HFFc6 (cell line): Measurements from ENCODE around the gene SWAP70. TPM values are rescaled to one million over a fixed set of nuclear protein-coding genes. Genes with fewer than 3 reads are reported as not detected.

Source experiments
- DNase-seq: peaks from one replicate; pipeline ENCODE4 v3.0.0-alpha.2; 2018
- H3K27ac Mint-ChIP-seq: 2 replicates; pipeline ENCODE4 v1.8.0; 2020; ENCODE audit warnings: mild to moderate bottlenecking, mixed read lengths
- H3K27me3 Mint-ChIP-seq: 2 replicates; pipeline ENCODE4 v1.8.0; 2021; ENCODE audit warnings: mild to moderate bottlenecking, moderate library complexity, mixed read lengths; ENCODE audit not compliant: insufficient read depth
- H3K36me3 Mint-ChIP-seq: 2 replicates; pipeline ENCODE4 v1.8.0; 2021; ENCODE audit warnings: low read depth, mixed read lengths
- H3K4me1 Mint-ChIP-seq: 2 replicates; pipeline ENCODE4 v1.8.0; 2020; ENCODE audit warnings: low read depth, mixed read lengths
- H3K4me3 Mint-ChIP-seq: 2 replicates; pipeline ENCODE4 v1.8.0; 2020; ENCODE audit warnings: mild to moderate bottlenecking, moderate library complexity, mixed read lengths
- H3K9me3 Mint-ChIP-seq: 2 replicates; pipeline ENCODE4 v1.8.0; 2020; ENCODE audit warnings: mild to moderate bottlenecking, mixed read lengths
- CTCF ChIP-seq: fragments of 200-600 bp; sonication (generic); IDR thresholded peaks from 2 replicates; pipeline ENCODE4 v1.5.0; 2021; ENCODE audit warnings: antibody characterized with exemption, mild to moderate bottlenecking
- total RNA-seq, 6 experiments: library from RNA; stranded (reverse); fragmentation: NEBNext Ultra II Directional; extraction: Animal tissue kit (Norgen Biotek cat#: 25700); gene quantifications; 2 replicates in 1 of 6; 3 replicates in 5 of 6; pipeline ENCODE4 v1.2.3, GENCODE V29; 2021

Gene SWAP70
- total RNA-seq, 6 experiments from 2014 or later = 32.0 to 44.6 (median 37.0) TPM

- Mint-ChIP-seq H3K27ac (no peak overlapping the region), H3K9me3 (no peaks in the 10 kb centered on the region), H3K4me3 (no peak overlapping the region), H3K4me1 (peaks cover 21% of the 10 kb centered on the region), H3K36me3 (peaks cover 51% of the 10 kb centered on the region), H3K27me3 (no peaks in the 10 kb centered on the region)
- DNase-seq = no peak
- no peak for TF ChIP-seq CTCF
Observed at GRCh38 chr11:9732453-9732852, 68.6 kb downstream of the SWAP70 start.

GRCh38 chr11:9733212-9733611, 69.3 kb downstream of the SWAP70 start:
- H3K9me3 Mint-ChIP-seq = no peaks in the 10 kb centered on the region
- no peak overlapping the region for H3K27ac Mint-ChIP-seq
- H3K4me1 Mint-ChIP-seq = peaks cover 19% of the 10 kb centered on the region
- no peak for TF ChIP-seq CTCF
- H3K36me3 Mint-ChIP-seq = peaks cover 49% of the 10 kb centered on the region
- H3K27me3 Mint-ChIP-seq = no peaks in the 10 kb centered on the region
- no peak overlapping the region for H3K4me3 Mint-ChIP-seq
- DNase-seq = no peak

GRCh38 chr11:9735236-9735635, 71.4 kb downstream of the SWAP70 start:
- H3K4me3 Mint-ChIP-seq = no peak overlapping the region
- H3K4me1 Mint-ChIP-seq = peaks cover 14% of the 10 kb centered on the region
- TF ChIP-seq CTCF = no peak
- no peak overlapping the region for H3K27ac Mint-ChIP-seq
- no peaks in the 10 kb centered on the region for H3K9me3 Mint-ChIP-seq
- H3K36me3 Mint-ChIP-seq = peaks cover 58% of the 10 kb centered on the region
- DNase-seq = no peak
- H3K27me3 Mint-ChIP-seq = no peaks in the 10 kb centered on the region

- H3K27ac Mint-ChIP-seq = no peak overlapping the region
- DNase-seq = no peak
- peaks cover 65% of the 10 kb centered on the region for H3K36me3 Mint-ChIP-seq
- peaks cover 14% of the 10 kb centered on the region for H3K4me1 Mint-ChIP-seq
- no peaks in the 10 kb centered on the region for H3K9me3 Mint-ChIP-seq
- H3K4me3 Mint-ChIP-seq = no peak overlapping the region
- no peaks in the 10 kb centered on the region for H3K27me3 Mint-ChIP-seq
- TF ChIP-seq CTCF = no peak
Observed at GRCh38 chr11:9735919-9736318, 72.0 kb downstream of the SWAP70 start.

- peaks cover 69% of the 10 kb centered on the region for H3K36me3 Mint-ChIP-seq
- no peaks in the 10 kb centered on the region for H3K27me3 Mint-ChIP-seq
- H3K4me3 Mint-ChIP-seq = no peak overlapping the region
- TF ChIP-seq CTCF = no peak
- no peak overlapping the region for H3K27ac Mint-ChIP-seq
- no peaks in the 10 kb centered on the region for H3K9me3 Mint-ChIP-seq
- DNase-seq = no peak
- H3K4me1 Mint-ChIP-seq = peaks cover 14% of the 10 kb centered on the region
Observed at GRCh38 chr11:9736365-9736764, 72.5 kb downstream of the SWAP70 start.

- peaks cover 68% of the 10 kb centered on the region for H3K36me3 Mint-ChIP-seq
- DNase-seq = no peak
Observed at GRCh38 chr11:9738116-9738515, 74.2 kb downstream of the SWAP70 start.

More at GRCh38 chr11:9738116-9738515, 74.2 kb downstream of the SWAP70 start:
- no peak for TF ChIP-seq CTCF
- H3K9me3 Mint-ChIP-seq = no peaks in the 10 kb centered on the region
- peaks cover 14% of the 10 kb centered on the region for H3K4me1 Mint-ChIP-seq
- H3K4me3 Mint-ChIP-seq = no peak overlapping the region
- no peaks in the 10 kb centered on the region for H3K27me3 Mint-ChIP-seq
- H3K27ac Mint-ChIP-seq = no peak overlapping the region
